Measurements from ENCODE around the gene ZNF787.

Gene ZNF787

GRCh38 chr19:56085571-56086275, 35.4 kb downstream of the ZNF787 start:
- no peak for DNase-seq

GRCh38 chr19:56084835-56085536, 36.1 kb downstream of the ZNF787 start:
- no peak for DNase-seq

GRCh38 chr19:56083668-56084067, 37.4 kb downstream of the ZNF787 start:
- no peak for DNase-seq

GRCh38 chr19:56080669-56081401, 40.3 kb downstream of the ZNF787 start:
- peak; percentile 59 for DNase-seq

- DNase-seq, result no peak
Measured at GRCh38 chr19:56079609-56080008, 41.5 kb downstream of the ZNF787 start.

- DNase-seq, result peak; percentile 34
Measured at GRCh38 chr19:56076498-56076897, 44.6 kb downstream of the ZNF787 start.

- DNase-seq, result no peak
Measured at GRCh38 chr19:56071151-56071550, 49.9 kb downstream of the ZNF787 start.

GRCh38 chr19:56069642-56070041, 51.5 kb downstream of the ZNF787 start:
- DNase-seq, result no peak

GRCh38 chr19:56066152-56067023, 54.7 kb downstream of the ZNF787 start:
- peak; percentile 39 for DNase-seq

- DNase-seq, result no peak
Measured at GRCh38 chr19:56053596-56053995, 67.5 kb downstream of the ZNF787 start.

Measured in NCI-H1694 (cell line).